Smooth muscle cell (in vitro differentiated cells): Measurements from ENCODE around the gene SV2C. TPM values are rescaled to one million over a fixed set of nuclear protein-coding genes. Genes with fewer than 3 reads are reported as not detected.

ENCODE experiments used
- DNase-seq: peaks from one replicate; lab custom pipeline; 2025; ENCODE audit not compliant: unreplicated experiment; lab: John Stamatoyannopoulos, UW
- H2AFZ ChIP-seq: fragments of 200-600 bp; sonication (generic); 2 replicates; pipeline ENCODE4 v1.6.0; 2016; ENCODE audit warnings: antibody characterized with exemption, low read depth, mild to moderate bottlenecking
- H3F3A ChIP-seq: fragments of 200-600 bp; sonication (generic); 2 replicates; pipeline ENCODE4 v1.6.0; 2017; ENCODE audit warnings: antibody characterized with exemption, low read depth
- H3K27ac ChIP-seq: fragments of 200-600 bp; sonication (generic); 2 replicates; pipeline ENCODE4 v1.5.1; 2016; ENCODE audit warnings: low read depth, mild to moderate bottlenecking
- H3K27me3 ChIP-seq: fragments of 200-600 bp; sonication (generic); 2 replicates; pipeline ENCODE4 v1.6.1; 2016; ENCODE audit warnings: low read depth, mild to moderate bottlenecking
- H3K36me3 ChIP-seq: fragments of 200-600 bp; sonication (generic); 2 replicates; pipeline ENCODE4 v1.5.1; 2016; ENCODE audit warnings: low read depth
- H3K4me1 ChIP-seq: fragments of 200-600 bp; sonication (generic); 2 replicates; pipeline ENCODE4 v1.5.1; 2016; ENCODE audit warnings: low read depth
- H3K4me2 ChIP-seq: fragments of 200-600 bp; sonication (generic); 2 replicates; pipeline ENCODE4 v1.6.0; 2016; ENCODE audit warnings: mild to moderate bottlenecking
- H3K4me3 ChIP-seq: fragments of 200-600 bp; sonication (generic); 2 replicates; pipeline ENCODE4 v1.5.1; 2016; ENCODE audit warnings: mild to moderate bottlenecking
- H3K79me2 ChIP-seq: fragments of 200-600 bp; sonication (generic); 2 replicates; pipeline ENCODE4 v1.6.0; 2016; ENCODE audit warnings: low read depth, mild to moderate bottlenecking
- H3K9ac ChIP-seq: fragments of 200-600 bp; sonication (generic); 2 replicates; pipeline ENCODE4 v1.6.0; 2016; ENCODE audit warnings: low read depth
- H3K9me3 ChIP-seq: fragments of 200-600 bp; sonication (generic); replicated peaks from 2 replicates; pipeline ENCODE4 v1.5.1; 2016; ENCODE audit warnings: low read depth
- H4K20me1 ChIP-seq: fragments of 200-600 bp; sonication (generic); 2 replicates; pipeline ENCODE4 v1.6.0; 2016; ENCODE audit warnings: low read depth
- WGBS: methylation state at CpG from one replicate; pipeline ENCODE4 v1.1.7; 2016; ENCODE audit warnings: low lambda C conversion rate; 5-methylcytosine and 5-hydroxymethylcytosine counted together
- polyA plus RNA-seq: library from polyadenylated mRNA; unstranded; fragments of >200 nt; fragmentation: Nextera tagmentation; extraction: Ambion mirVana; gene quantifications from 2 replicates; pipeline ENCODE4 v1.2.1, GENCODE V29; 2016
- total RNA-seq: library from RNA; depleted of rRNA; stranded (reverse); fragments of >200 nt; gene quantifications from 2 replicates; pipeline ENCODE4 v1.2.3, GENCODE V29; 2014
- TF ChIP-seq, protein P1 (sequence below): fragments of 200-600 bp; sonication (generic); IDR thresholded peaks from 2 replicates; pipeline ENCODE4 v1.5.1; 2017; ENCODE audit warnings: borderline replicate concordance, mild to moderate bottlenecking, antibody characterized with exemption; ENCODE audit not compliant: insufficient read depth, poor library complexity, severe bottlenecking

SV2C gene
- total and polyA plus RNA-seq, 2 experiments from 2014 or later: not detected

DNA sequence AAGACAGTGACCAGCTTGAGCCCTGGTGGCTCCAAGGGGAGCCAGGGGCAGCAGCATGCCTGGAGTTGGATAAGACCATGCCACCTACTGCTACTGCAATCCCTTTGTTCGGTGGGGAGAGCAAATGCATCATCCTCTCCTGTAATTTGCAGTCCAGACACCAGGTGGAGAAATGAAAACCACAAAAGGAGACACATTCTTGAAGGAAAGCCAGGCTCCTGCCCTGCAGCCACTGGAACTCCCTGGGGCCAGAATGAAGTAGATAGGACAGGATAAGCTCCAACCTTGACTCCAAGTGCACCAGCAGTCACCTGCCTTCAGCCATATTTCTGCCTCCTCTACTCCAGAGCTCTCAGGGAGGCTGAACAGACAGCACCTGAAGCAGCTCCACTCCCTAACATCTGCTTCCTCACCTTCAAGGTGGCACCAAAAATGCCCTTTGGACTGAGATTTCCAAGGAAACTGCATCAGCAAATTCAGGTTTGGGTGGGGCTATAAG is 254.8 kb downstream of the SV2C start:
- no peak overlapping the region for H2AFZ ChIP-seq
- H3K9me3 ChIP-seq: no peaks in the 10 kb centered on the region
- H3K9ac ChIP-seq: no peak overlapping the region
- no peak overlapping the region for H3K4me3 ChIP-seq
- no peaks in the 10 kb centered on the region for H3K36me3 ChIP-seq
- no peak overlapping the region for H3K27ac ChIP-seq
- H4K20me1 ChIP-seq: no peaks in the 10 kb centered on the region
- TF ChIP-seq, protein P1, sequence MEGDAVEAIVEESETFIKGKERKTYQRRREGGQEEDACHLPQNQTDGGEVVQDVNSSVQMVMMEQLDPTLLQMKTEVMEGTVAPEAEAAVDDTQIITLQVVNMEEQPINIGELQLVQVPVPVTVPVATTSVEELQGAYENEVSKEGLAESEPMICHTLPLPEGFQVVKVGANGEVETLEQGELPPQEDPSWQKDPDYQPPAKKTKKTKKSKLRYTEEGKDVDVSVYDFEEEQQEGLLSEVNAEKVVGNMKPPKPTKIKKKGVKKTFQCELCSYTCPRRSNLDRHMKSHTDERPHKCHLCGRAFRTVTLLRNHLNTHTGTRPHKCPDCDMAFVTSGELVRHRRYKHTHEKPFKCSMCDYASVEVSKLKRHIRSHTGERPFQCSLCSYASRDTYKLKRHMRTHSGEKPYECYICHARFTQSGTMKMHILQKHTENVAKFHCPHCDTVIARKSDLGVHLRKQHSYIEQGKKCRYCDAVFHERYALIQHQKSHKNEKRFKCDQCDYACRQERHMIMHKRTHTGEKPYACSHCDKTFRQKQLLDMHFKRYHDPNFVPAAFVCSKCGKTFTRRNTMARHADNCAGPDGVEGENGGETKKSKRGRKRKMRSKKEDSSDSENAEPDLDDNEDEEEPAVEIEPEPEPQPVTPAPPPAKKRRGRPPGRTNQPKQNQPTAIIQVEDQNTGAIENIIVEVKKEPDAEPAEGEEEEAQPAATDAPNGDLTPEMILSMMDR: peak; percentile 43
- H3K79me2 ChIP-seq: no peaks in the 10 kb centered on the region
- no peaks in the 10 kb centered on the region for H3K27me3 ChIP-seq
- WGBS: 0% methylated on average over 1 of the region's 1 CpG
- no peak for DNase-seq
- no peak overlapping the region for H3K4me2 ChIP-seq
- H3F3A ChIP-seq: peaks cover 4% of the 10 kb centered on the region
- H3K4me1 ChIP-seq: peaks cover 4% of the 10 kb centered on the region

- Histone ChIP-seq H3K4me2 (no peak overlapping the region), H3K9ac (no peak overlapping the region), H4K20me1 (no peaks in the 10 kb centered on the region), H3K4me3 (no peak overlapping the region), H3K27ac (no peak overlapping the region), H3K27me3 (no peaks in the 10 kb centered on the region), H2AFZ (no peak overlapping the region), H3K4me1 (no peaks in the 10 kb centered on the region), H3K9me3 (no peaks in the 10 kb centered on the region), H3F3A (no peaks in the 10 kb centered on the region), H3K79me2 (no peaks in the 10 kb centered on the region), H3K36me3 (no peaks in the 10 kb centered on the region)
- 94% methylated on average over 3 of the region's 3 CpGs for WGBS
- TF ChIP-seq, protein P1: no peak
- DNase-seq: no peak
Observed at GRCh38 chr5:76339919-76340318, 256.7 kb downstream of the SV2C start.

DNA sequence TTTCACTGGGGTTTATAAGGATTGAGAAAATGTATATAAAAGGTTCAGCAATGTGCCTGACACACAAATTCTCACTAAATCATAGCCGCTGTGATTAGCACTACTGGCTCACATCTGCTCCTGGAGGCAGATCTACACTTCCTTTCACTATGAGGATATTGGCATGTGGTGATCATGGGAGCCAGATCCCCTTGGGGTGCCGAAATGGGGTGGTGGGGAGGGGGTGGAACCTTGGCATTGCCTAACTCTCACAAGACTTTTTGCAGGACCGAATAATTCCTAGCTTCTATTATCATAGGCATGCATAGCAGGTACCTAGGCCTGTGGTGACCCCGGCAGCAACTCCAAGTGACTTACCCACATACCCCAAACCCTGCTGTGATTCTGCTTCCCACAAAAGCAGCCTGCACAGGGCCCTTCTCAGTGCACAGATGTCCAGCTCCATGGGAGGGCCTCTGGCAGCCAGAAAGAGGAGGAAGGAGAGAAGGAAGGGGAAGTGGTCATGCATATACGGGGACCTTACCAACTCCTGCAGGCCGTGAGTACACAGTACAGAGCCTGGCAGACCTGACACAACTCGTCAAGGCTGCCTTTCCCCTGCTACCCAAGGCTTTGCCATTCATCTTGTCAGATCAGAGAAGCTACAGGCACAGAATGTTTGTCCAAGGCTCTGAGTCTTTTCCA is 258.6 kb downstream of the SV2C start:
- Histone ChIP-seq H3K4me2 (no peak overlapping the region), H3K4me3 (no peak overlapping the region), H3K36me3 (no peaks in the 10 kb centered on the region), H3K27ac (no peak overlapping the region), H3K9ac (no peak overlapping the region), H3K4me1 (no peaks in the 10 kb centered on the region), H3K79me2 (no peaks in the 10 kb centered on the region), H2AFZ (no peak overlapping the region), H4K20me1 (no peaks in the 10 kb centered on the region), H3K9me3 (no peaks in the 10 kb centered on the region), H3F3A (no peaks in the 10 kb centered on the region), H3K27me3 (no peaks in the 10 kb centered on the region)
- TF ChIP-seq, protein P1: no peak
- no peak for DNase-seq
- 84% methylated on average over 7 of the region's 7 CpGs for WGBS

DNA sequence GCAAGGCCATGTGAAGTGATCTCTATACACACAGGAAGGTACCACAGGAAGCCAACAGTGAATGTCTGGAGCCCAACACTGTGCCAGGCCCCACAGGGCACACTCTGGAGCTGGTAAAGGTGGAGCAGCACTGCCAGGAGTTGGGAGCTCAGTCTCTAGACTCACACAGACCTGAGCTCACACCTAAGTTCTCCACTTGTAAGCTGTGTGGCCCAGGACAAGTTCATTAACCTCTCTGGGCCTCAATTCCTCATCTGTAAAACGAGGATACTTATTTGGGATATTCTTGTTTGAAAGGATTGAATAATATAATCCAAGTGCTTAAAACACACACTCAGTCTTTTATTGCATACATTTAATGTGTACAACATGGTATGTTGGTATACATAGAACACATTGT is 259.3 kb downstream of the SV2C start:
- Histone ChIP-seq H3K27ac (no peak overlapping the region), H3K4me3 (no peak overlapping the region), H4K20me1 (no peaks in the 10 kb centered on the region), H3K27me3 (no peaks in the 10 kb centered on the region), H3K36me3 (no peaks in the 10 kb centered on the region), H3K4me1 (no peaks in the 10 kb centered on the region), H2AFZ (no peak overlapping the region), H3K9ac (no peak overlapping the region), H3K4me2 (no peak overlapping the region), H3F3A (no peaks in the 10 kb centered on the region), H3K79me2 (no peaks in the 10 kb centered on the region), H3K9me3 (no peaks in the 10 kb centered on the region)
- WGBS: 78% methylated on average over 1 of the region's 1 CpG
- TF ChIP-seq, protein P1: no peak
- no peak for DNase-seq
